ENCODE measurements around the gene OSBPL10.

OSBPL10 gene

GRCh38 chr3:31613654-31614053 lies 367.4 kb downstream of the OSBPL10 start:
- Histone ChIP-seq H3K9me3 (replicated peaks; ENCODE audit: low read length) (no peaks in the 10 kb centered on the region), H3K4me1 (ENCODE audit: control insufficient read depth, insufficient read depth, low read length) (no peaks in the 10 kb centered on the region), H3K4me3 (ENCODE audit: low read length) (no peak overlapping the region), H3K27me3 (ENCODE audit: control insufficient read depth, insufficient read depth, low read length) (no peaks in the 10 kb centered on the region), H3K9ac (ENCODE audit: low read depth, low read length) (no peak overlapping the region), H3K4me2 (ENCODE audit: low read length) (no peak overlapping the region), H3K36me3 (ENCODE audit: insufficient read depth, low read length) (no peaks in the 10 kb centered on the region)

GRCh38 chr3:31613177-31613576 lies 367.9 kb downstream of the OSBPL10 start:
- H3K4me1 ChIP-seq (ENCODE audit: control insufficient read depth, insufficient read depth, low read length), result no peaks in the 10 kb centered on the region
- no peaks in the 10 kb centered on the region for H3K9me3 ChIP-seq (replicated peaks; ENCODE audit: low read length)
- no peak overlapping the region for H3K4me2 ChIP-seq (ENCODE audit: low read length)
- H3K4me3 ChIP-seq (ENCODE audit: low read length), result no peak overlapping the region
- no peak overlapping the region for H3K9ac ChIP-seq (ENCODE audit: low read depth, low read length)
- no peaks in the 10 kb centered on the region for H3K27me3 ChIP-seq (ENCODE audit: control insufficient read depth, insufficient read depth, low read length)
- no peaks in the 10 kb centered on the region for H3K36me3 ChIP-seq (ENCODE audit: insufficient read depth, low read length)
